Activated CD8-positive, alpha-beta memory T cell treated with anti-CD3 and anti-CD28 coated beads, Interleukin-2, amount 50 U/mL, for 24 hours (primary cell): ENCODE data around the gene SNTN.

ENCODE experiments used
- DNase-seq: peaks from one replicate; pipeline ENCODE4 v3.0.0-alpha.2; 2020; ENCODE audit errors: extremely low read depth

Gene SNTN

DNA sequence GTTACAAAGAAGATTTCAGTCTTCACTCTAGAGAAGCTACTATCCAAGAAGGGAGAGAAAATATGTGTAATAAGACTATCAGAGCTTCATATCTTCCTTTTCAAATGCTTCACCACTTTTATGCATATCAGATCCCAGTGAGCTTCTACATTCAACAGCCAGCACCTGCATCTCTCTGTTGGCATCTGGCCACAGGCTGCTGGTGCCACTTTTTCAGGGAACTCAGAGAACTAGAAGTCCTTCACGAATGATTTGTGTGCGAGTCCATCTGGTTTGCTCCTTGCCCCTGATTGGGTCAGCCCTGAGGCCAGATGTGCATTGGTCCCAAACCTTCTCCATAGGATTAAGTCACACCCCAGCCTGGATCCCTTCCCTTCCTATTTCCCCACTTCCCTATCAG is 22.1 kb downstream of the SNTN start:
- no peak for DNase-seq

DNA sequence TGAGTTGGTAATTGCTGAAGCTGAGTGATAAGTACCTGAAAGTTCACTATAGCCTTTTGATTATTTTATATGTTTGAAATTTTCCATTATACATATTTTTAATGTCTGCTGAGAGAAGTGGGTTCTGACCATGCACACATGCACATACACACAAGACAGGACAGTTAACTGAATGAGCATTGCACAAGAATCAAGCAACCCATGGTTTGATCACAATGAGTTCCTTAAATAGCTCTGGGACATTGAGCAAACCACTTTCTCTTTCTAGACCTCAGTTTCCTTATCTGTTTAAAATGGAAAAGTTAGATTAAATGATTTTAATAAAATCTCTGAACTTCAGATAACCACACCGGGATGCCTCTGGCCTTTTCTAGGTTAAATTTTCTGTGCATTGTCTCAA is 26.7 kb downstream of the SNTN start:
- no peak for DNase-seq

DNA sequence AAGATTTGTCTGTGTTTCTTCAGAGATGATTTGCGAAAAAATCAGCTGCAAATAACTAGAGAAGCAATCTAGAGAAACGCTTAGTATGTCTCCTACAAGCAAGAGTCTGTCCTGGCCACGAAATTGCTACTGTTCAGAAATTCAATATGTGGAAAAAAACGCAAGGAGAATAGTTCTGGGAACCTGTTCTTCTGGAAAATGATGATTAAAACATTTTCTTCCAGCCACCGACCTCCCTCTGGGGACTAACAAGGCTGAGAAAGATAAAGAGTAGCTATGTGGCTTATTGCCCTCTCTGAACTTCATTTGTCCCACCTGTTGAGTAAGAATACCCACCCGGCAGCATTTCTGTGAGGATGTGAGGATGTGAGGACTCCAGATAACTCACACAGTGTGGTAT is 31.6 kb downstream of the SNTN start:
- DNase-seq, result no peak

DNA sequence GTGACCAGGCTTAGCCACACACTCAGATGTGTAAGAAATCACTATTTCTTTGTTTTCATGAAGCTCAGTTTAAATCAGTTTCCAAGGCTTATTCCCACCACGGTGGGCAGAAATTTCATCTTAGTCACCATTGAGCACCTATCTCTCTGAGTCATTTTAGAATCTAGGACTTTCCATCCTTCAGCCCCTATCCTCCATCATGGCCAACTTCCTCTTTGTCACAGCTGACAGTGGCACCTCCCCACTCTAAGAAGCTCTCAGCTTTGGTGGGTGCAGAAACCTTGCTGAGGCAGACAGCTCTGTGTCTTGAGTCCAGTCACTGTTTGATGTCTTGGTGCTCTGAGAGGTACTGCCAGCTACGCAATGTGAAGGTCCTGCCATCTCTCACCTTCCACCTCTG is 32.9 kb downstream of the SNTN start:
- DNase-seq, result no peak

DNA sequence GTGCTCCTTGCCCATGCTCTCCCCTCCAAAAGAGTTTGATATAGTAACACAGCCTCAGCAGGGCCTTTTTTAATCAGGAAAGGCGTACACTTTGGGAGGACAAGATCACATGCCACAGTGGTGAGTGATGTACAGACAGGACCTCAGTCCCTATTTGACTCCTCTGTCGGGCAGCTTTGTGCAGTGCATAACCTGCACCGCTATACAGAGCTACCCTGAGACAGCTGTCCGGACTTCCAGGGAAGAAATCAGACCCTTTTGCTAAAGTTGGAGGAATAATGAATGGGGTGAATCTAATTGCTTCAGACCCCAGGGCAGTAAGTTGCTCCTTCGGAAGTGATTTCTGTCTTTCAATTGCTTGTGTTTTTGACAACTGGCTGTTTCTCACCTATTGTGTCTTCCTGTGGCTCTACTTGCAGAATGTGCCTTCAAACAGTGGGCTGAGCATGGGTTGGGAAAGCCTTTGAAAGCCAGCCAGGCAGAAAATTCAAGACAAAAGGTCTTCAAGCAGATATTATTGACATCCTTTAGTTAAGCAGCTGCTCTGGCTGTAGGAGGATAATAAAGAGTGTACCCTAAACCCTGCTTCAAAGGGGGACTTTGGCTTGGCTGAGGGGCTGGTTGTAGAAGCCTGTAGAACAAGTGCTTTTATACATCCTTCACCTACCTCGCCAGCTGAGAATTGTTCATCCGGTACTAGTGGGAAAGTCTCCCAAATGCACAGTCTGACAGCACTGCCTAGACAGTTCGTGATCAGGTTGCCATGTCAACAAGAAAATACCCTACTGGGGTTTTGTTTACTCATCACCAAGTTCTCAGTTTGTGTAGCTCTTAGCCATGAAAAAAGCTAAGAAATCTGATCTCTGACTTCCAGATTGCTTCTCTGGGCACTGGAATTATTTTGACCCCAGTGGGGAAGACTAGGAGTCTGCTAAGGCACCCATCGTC is 35.1 kb downstream of the SNTN start:
- no peak for DNase-seq

DNA sequence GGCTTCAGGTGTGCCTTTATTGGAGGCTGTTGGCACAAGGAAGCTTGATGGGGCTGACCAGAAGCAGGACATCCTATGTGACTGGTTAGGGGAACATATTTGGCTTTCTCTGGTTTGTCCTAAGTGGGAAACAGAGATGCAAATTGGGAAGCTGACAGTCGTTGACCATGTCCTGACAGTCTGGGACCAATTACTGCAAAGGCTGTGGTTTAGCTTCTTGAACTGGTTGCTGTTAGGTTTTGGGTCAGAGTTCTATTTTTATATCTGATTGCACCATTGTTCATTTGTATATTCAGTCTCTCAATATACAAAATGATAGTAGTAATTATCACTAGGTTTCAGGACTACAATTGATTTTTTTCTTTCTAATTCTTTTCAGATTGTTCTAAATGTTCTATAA is 36.8 kb downstream of the SNTN start:
- no peak for DNase-seq

DNA sequence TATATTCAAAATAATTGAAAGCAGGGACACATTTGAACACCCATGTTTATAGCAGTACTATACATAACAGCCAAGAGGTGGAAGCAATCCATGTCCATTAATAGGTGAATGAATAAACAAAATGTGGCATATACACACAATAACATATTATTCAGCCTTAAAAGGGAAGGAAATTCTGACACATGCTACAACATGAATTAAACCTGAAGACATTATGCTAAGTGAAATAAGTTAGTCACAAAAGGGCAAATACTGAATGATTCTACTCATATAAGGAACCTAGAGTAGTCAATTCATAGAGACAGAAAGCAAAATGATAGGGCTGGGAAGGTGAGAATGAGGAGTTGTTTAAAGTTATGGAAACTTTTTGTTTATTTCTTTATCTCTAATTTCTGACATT is 40.9 kb downstream of the SNTN start:
- no peak for DNase-seq

DNA sequence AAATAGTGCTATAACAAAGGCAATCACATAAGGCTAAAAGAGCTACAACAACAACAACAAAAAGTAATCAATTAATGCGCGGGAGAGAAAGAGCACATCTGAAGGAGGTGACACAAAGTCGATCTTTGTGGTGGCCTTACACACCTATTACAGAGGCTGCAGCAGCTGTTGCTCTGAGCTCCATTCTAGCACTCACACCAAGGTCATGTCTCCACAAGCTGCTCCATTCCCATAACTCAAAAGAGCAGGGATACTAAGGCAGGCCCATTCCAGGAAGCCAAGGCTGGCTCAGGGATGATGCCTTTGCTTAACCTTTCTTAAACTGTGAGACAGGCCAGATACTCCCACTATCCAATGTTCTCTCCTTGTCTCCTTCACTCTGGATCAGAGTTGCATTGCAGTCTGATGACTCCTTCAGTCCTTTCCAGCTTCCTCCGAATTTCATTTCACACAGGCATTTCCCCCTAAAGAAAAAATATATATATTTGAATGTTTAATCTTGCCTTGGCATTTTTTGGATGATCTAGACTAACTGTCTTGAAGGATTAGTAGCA is 52.7 kb downstream of the SNTN start:
- no peak for DNase-seq

DNA sequence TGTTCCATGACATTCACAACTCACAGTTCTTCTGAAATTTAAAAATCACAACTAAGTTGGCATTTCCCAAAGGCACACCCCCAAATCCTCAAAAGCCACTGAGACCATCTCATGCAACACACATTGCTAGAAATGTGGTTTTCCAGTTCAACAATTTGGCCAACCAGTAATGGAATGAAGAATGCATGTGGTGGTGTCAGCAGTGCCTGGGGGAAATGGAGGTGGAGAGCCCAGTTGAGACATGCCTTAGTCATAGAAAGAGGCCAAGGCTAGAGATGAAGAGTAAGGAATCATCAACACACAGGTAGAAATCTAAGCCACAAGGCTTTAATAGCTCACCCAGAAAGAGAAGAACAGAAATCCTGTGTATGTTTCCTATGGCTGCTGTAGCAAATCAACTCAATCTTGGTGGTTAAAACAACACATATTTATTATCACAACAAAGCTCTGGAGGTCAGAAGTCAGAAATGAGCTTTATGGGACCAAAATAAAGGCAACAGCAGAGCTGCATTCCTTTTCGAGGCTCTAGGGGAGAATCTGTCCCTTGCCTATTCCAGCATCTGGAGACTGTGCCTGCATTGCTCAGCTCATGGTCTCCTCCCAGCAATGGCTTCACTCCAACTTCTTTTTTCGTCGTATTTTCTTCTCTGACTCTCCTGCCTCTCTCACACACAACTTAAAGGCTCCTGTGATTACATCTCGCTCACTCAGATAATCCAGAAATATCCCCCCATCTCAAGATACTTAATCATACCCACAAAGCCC is 54.0 kb downstream of the SNTN start:
- DNase-seq, result no peak

DNA sequence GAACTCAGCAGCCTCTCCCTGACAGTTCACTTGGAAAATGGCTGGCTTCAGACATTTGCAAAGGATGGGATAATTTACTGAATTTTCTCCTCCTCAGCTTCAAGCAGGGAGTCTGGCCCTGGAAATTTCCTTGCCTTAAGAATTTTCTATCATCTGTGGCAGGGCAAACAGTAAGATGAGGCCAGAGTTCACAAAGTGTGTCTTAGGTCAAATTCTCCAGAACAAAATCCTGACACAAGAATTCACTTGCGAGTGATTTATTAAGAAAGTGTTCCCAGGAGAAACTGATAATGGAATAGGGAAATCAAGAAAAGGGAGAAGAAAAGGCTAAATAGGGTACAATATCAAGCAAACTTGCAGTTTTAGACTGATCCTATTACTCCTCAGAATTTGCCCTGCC is 55.3 kb downstream of the SNTN start:
- no peak for DNase-seq

DNA sequence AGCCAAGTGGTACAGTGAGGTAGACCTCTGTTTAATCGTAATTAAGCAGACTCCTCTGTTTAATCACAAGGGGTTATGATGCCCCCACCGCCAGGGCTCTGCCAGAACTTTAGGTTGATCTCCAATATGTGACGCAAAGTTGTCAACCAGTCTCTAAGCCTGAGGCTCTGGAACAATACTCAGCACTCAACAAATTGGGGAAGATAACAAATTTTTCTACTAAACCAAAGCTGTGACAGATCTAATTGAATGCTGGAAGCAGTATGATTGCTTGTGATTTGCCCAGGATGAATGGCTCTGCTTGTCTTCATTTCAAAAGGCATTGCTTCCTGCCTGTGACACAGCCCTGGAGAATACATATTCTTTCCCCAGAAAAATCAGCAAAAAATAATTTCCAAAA is 57.1 kb downstream of the SNTN start:
- no peak for DNase-seq
